DMS53 (cell line): Measurements from ENCODE around the gene CHST14.
A peak's percentile ranks its signal among the peaks of the same experiment; 100 is the strongest.

Experiments
- DNase-seq: peaks from one replicate; lab custom pipeline; 2025; lab: John Stamatoyannopoulos, UW

CHST14 gene

GRCh38 chr15:40470423-40471104 is at the start of gene CHST14:
CHST14 (plus strand) TSS chr15:40470984; CDS start chr15:40471214, 230 bp downstream.
- peak; percentile 80 for DNase-seq

DNA sequence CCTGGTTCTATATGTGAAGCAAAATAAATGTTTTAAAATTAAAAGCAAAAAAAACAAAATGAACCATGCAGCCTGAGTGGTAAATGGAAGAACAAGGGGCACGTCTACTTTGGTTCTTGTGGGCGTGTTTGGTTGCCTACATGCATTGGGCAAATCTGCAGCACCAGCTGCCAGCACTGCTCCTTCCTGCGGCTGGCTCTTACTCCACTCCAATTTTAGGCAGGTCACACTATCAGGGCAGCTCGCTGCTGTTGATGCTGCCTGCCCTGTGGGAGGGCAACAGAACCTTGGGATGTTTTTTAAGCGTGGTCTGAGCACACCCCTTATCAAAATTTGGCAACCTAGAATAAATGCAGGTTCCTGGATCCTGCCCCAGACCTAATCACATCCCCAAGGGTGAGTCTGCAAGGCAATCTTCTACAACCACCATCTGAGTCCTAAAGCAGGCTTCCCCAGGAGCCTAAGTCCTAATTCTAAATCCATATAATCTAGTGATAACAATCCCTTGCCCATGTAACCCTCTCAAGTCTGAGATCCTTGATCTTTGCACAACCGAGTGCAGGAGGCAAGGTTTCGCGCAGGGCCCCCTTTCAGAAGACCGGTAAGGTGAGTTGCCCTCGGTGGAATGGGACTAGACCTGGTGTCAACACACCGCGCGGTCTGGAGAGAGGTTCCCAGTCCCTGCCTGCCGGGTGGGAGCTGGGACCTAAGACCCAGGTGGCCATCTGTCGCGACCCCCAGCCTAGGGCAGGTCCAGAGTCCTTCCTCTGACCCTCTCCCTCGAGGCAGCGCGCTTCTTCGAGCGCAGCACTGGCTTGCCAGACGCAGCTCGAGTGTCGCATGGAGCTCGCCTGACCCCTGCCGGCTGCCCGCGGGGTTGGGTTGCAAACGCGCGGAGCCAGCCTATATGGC is 49.3 kb upstream of the CHST14 start:
- peak; percentile 79 for DNase-seq

DNA sequence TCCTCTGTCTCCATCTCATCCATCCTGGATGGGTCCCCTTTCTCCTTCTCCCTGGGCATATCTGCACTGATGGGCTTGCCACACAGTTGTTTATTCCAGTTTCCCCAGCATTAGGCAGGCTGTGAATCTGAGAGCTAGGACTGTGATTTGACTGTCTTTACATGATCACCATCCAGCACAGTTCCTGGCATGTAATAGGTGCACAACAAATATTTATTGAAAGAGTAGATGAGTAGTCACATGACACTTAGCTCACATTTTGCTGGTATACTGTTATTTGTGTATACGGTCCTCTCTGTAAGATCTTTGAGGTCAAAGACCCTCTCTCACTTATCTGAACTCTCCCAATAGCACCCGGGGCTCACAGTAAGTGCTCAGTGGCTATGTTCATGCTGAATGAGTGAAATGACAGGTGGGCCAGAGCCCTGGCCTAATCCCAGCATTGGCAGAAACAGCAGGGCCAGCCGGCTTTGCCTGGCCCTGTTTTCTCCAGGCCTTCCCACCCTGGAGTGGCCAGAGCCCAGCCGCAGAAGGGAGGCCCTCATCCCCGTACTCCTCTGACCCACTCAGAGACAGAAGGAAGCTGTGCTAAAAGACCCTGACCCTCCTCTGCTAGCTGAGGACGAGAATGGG is 46.2 kb upstream of the CHST14 start:
- no peak for DNase-seq

DNA sequence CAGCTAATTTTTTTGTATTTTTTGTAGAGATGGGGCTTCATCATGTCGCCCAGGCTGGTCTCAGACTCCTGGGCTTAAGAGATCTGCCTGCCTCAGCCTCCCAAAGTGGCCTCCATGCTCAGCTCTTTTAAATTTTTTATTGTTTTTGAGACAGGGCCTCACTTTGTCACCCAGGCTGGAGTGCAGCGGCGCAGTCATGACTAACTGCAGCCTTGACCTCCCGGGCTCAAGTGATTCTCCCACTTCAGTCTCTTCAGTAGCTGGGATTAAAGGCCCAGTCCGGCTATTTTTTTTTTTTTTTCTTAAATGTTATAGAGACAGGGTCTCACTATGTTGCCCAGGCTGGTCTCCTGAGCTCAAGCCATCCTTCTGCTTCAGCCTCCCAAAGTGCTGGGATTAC is 45.1 kb upstream of the CHST14 start:
- DNase-seq, result no peak

DNA sequence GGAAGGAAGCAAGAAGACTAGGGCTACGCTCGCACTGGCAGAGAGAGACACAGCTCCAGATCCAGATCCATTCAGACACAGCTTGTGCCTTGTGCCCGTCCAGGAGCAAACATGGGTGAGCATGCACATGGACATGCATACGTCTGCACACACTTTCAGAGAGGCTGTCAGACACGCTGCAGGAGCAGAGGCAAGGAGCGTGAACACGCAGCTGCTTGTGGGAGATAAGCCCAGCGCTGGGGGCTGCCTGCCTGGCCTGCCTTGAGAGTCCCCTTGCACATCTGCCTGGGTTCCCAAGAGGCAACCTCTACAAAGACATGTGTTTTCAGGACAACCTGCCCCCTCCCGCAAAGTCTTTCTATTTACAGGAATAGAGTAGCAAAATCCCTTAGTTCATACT is 43.6 kb upstream of the CHST14 start:
- DNase-seq, result no peak

GRCh38 chr15:40428185-40428584 is 42.6 kb upstream of the CHST14 start:
- no peak for DNase-seq

DNA sequence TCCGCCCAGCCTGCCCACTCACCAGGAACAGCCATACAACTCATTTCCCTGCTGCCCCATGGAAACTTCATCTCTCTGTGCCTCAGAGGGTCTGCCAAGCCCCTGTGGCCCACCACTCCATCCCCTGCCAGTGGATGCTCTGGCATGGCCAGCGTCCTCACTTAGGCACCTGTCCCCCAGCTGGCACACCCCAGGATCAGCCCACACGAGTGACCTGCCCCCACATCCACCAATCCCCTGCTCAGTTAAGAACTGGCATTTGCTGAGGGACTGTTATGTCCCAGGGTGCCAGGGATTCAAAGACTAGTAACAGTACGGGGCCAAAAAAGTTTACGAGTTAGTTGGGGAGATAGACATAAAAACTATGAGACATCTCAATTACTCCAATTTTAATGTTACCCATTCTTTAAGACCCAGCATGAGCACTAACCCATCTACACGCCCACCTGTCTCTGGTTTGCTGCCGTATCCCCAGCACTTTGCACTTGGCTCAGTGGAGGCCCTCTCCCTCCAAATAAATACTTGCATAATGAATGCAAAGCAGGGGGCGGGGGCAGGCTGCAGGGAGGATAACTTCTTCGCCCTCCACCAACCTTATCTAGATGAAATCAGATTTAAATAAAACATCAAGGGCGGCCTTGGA is 41.6 kb upstream of the CHST14 start:
- no peak for DNase-seq

DNA sequence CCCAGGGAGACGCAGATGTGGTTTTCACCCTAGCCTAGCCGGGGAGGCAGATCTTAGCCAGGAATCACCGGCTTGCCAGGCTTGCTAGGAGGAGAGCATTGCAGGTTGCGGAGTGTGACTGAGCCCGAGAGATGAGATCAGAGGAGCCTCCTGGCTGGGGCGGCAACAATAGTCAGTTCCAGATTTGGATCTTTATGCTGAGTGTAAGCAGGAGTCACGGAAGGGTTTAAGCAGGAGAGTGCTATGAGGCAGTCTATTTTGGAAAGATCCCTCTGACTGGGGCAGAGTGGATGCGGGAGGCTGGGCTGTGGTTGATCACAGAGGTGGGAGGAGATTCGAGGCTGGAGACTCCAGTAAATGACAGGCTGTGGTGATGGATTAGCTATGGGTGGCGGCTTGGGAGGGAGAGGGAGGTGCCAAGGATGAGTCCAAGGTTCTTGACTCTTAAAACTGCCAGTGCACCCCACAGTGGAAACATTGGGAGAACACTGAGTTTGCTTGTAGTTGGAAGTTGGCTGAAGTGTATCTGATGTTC is 40.4 kb upstream of the CHST14 start:
- no peak for DNase-seq

DNA sequence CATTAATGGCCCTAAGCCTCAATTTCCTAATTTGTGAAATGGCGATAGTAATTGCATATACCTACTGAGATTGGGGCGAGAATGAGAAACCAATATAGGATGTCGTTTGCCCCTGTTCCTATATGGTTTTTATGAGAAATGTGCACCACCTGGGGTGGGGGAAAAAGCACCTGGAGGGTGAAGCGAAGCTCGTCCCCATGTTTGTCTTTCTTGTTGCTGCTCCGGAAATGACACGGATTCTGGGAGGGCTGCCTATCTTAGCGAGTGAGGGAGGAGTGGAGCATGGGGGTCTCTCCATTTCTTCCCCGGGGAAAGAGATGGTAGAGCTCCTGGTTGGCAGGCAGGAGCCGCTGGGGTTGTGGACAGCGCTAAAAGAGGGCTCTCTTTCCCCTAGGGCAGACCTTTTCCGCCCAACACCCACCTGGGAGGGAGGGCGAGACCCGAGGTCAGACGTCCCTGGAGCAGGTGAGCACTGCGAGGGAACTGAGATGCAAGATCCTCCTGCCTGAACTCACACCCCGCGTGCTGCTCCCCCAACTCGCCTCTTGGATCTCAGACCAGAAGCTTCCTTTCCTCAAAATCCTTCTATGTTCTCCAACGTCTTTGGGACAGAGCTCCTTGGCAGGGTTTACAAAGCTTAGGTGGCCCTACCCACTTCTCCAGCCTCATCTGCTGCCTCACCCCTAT is 35.6 kb upstream of the CHST14 start:
- no peak for DNase-seq

DNA sequence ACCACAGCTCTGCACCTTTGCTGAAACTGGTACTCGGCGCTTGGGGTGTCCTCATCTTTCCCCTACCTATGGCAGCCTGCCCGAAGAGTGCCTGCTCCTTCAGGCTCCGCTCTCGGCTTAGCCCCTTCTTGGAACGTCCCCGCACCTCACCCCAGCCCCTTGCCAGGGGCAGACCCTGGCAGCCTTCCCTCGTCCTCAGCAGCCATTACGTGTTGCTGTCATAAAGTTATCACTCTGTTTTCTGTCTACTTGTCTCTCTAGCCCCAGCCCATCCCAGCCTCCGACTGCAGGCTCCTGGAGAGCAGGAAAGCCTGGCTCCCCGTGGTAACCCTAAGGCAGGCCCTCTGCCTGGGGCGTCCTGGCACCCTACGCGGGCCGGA is 35.1 kb upstream of the CHST14 start:
- peak; percentile 28 for DNase-seq

DNA sequence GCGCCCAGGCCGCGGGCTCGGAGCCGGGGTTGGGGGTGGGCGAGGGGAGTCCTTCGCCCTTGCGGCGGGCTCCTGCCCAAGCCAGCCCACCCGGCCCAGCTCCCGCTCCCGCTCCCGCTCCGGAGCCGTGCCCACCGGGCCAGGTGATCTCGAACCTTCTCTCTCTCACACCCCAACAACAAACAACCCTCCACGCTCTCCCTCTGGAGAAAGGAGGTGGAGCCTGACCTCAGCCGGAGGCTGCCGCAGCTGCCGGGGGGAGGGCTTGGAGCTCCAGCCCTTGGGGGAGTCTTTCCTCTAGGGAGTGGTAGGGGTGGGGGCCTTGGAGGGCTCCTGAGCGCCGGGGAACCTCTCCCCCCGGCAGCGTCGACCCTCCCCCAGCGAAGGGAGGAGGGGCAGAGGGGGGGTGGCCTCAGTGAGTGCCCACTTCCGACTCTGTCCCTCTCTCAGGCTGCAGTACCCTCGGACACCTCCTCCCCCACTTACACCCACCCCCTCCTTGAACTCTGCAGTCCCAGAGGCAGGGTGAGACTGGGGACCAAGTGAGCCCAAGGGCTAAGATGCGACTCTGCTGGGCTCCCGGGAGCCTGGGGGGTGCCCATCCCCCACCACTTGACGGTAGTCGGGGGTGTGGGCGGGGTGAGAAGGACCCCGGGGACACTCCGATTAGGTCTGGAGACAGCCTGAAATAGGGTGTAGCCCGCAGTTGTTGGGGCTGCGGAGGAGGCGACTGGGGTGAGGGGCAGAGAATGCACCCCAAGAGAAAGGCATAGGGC is 34.5 kb upstream of the CHST14 start:
- peak; percentile 62 for DNase-seq

DNA sequence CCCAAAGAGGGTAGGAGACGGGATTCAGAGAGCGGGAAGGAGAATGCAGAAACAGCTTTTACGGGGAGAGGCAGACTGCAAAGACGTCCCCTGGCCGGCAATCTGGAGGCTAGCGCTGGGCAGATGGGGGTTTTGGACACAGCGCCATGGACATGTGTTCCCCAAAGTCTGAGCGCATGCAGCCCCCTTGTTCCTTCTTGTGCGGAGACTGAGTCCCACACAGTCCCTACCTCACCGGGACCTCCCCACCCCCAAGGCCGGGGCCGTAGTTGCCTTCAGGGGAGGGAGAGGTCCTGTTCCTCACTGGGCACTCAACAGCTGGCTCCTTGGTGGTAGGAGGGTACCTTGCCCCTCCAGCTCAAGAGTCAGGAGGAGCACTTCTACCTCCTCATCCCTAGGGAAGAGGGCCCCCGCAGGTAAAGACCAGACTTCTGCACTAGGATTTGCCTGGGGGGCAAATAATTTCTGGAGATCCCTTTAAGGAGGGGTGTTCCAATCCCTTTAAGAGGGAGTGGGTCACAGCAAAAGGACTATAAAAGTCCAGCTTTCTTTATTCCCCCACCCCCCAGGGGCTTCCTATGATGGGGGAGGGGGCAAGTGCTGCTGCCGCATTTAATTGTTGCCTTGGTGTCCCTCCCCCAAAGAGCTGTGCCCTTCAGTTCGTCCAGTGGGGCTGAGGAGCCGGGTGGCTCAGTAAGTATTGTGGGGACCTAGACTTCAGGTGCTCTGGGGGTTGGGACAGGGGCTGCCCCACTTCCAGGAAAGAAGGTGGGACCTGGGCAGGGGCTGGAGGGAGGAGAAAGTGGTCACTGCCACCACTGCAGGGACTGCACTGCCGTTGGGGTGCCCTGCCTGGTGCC is 33.7 kb upstream of the CHST14 start:
- peak; percentile 48 for DNase-seq

DNA sequence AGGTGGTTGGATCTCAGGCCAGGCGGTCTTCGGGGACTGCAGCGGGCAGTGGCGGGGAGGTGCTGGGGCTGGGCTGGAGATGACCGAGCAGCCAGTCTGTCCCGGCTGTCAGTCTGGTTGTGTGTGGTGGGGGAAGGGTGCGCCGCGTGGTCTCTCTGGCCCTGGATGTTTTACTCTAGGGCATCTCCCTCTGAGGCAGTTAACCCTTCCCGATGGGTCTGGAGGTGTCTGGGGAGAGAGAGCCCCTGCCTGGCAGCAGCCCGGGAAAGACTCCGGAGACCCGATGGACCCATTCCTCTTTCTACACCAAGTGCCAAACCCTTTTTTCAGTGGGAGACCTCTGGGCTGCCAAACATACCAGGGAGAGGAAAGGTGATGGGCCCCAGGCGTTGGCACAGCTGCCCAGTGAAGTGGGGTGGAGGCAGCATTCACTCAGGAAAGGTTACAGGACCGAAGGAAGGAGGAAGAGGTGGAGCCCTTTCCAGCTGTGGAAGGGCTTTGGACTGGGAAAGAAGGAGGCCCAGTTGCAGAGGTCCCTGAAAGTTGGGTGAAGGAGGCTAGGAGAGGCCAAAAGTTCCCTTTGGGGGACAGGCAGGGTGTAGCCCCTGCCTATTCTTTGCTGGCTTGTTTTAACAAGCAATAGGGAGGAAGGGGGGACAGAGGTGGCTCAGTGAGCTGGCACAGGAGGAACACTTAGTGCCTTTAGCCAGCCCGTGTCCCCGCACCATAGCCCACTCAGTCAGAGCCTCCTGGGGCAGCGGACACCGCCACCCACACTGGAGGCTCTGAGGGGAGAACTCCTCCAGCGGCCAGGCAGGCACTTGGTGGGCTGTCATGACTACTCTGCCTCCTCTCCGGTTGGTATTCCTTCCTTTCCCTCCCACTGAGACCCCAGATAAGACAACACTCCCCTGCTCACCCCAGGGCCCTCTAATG is 32.8 kb upstream of the CHST14 start:
- peak; percentile 32 for DNase-seq

GRCh38 chr15:40438712-40439111 is 32.1 kb upstream of the CHST14 start:
- peak; percentile 14 for DNase-seq

GRCh38 chr15:40439461-40439959 is 31.3 kb upstream of the CHST14 start:
- DNase-seq, result peak; percentile 45

DNA sequence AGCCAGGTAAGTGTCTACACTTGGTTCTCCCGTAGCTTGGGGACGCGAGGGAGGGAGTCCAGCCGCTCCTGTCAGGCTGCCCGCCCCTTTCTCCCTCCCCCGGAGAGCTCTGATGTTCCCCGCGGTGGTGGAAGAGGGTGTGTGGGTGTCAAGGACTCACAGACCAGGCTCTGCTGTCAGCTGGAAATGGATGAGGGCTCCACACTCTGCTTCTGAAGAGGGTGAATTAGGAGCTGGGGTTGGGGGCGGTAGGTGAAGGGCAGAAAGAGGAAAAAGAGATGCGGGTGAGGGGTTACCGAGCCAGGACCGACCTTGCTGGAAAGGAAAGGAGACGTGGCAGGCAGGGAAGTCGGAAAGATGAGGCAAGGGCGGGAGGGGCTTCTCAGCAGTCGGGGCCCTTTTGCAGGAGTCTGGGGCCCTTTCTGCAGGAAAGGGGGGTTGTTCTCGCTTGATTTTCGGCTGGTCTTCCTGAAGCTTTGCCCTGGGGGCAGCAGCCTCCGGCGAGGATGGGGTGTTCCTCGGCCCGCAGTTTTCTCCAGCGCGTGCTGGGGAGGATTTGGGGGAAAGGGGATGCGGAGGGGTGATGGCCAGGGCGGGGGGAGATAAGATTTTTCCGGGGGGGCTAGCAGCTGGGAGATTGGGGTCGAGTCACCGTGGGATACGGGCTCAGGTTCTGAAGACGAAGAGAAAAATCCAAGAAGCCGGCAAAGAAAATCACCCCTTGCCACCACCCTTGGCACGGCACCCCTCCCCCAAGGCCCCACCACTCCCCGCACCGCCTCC is 30.6 kb upstream of the CHST14 start:
- peak; percentile 72 for DNase-seq

DNA sequence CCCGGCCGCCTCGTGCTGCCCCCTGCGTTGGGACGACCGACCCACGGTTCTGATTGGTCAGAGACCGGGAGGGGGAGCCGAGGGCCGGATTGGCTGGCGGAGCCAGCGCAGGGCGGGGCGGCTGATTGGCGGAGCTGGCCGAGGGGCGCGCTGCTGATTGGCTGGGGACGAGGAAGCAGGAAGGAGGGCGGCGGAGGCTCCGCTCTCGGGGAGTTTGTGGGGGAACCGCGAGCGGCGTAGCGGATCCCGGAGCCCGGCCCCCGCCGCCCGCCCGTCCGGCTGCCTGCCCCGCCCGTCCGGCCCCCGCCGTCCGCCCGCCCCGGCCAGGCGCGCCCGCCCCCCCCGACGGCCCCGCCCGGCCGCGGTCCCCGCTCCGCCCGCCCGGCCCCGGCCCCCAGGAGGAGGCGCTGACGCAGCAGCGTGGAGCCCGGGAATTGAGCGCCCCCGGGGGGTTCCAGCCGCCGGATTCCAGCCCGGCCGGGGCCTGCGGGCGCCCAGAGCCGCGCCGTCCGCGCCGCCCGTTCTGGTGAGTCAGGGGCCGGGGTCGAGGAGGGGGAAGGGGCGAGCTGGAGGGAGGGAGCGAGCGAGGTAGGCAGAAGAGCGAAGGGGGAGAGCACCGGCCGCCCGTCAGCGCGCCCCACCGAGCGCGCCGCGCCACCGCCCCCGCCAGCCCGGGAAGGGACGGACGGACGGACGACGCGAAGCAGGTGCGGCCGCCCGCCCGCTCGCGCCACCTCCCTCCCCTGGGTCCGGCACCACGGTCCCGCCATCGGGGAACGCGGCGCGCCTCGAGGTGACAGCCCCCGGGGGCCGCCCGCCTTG is 29.8 kb upstream of the CHST14 start, which contains the start of gene BAHD1:
Gene BAHD1 (plus strand): TSS at position 211 of the 822 bp plus-strand sequence. CDS start 17,512 bp downstream, outside the sequence.
- peak; percentile 93 for DNase-seq
